Caco-2 (cell line): ENCODE data around the gene GRXCR2. TPM values are rescaled to one million over a fixed set of nuclear protein-coding genes. Genes with fewer than 3 reads are reported as not detected.

Experiments used
- BruUV-seq: library from RNA; stranded (reverse); fragments of 400-500 nt; replicated peaks from 2 replicates; lab custom pipeline; 2021; lab: Mats Ljungman, UMichigan
- CTCF ChIA-PET: fragments of 300-600 bp; sonication (Branson Sonifier 250); formaldehyde crosslinking; loops from one replicate; lab custom pipeline; 2022; ENCODE audit warnings: antibody characterized with exemption; lab: Charles Lee
- POLR2A ChIA-PET: fragments of 300-600 bp; sonication (Branson Sonifier 250); formaldehyde crosslinking; loops from one replicate; lab custom pipeline; 2022; ENCODE audit warnings: antibody characterized with exemption; lab: Charles Lee
- DNase-seq, 2 experiments: peaks; one replicate each; pipeline versions ENCODE4 v3.0.0 to v3.0.0-alpha.2; 2020 to 2022
- H3K27me3 ChIP-seq: replicated peaks from 2 replicates; pipeline ENCODE4 v1.6.0; 2011; ENCODE audit warnings: low read length; ENCODE audit not compliant: control insufficient read depth, insufficient read depth
- H3K36me3 ChIP-seq: 2 replicates; pipeline ENCODE4 v1.5.1; 2011; ENCODE audit warnings: low read length; ENCODE audit not compliant: control insufficient read depth, insufficient read depth
- H3K4me1 ChIP-seq: fragments of 250-450 bp; sonication (Bioruptor Pico); 2 replicates; pipeline ENCODE4 v1.5.1; 2020; ENCODE audit warnings: mild to moderate bottlenecking
- H3K4me3 ChIP-seq: 2 replicates; pipeline ENCODE4 v1.5.1; 2011; ENCODE audit warnings: low read depth, mild to moderate bottlenecking, control low read depth, low read length
- H3K9me3 ChIP-seq: fragments of 250-450 bp; sonication (Bioruptor Pico); 2 replicates; pipeline ENCODE4 v1.5.1; 2020; ENCODE audit warnings: mild to moderate bottlenecking, moderate library complexity
- H3K27ac Mint-ChIP-seq: one replicate; pipeline ENCODE4 v1.8.0; 2022; ENCODE audit warnings: mixed read lengths; ENCODE audit not compliant: unreplicated experiment
- H3K27me3 Mint-ChIP-seq: one replicate; pipeline ENCODE4 v1.8.0; 2022; ENCODE audit warnings: mixed read lengths; ENCODE audit not compliant: insufficient read depth, unreplicated experiment
- H3K36me3 Mint-ChIP-seq: one replicate; pipeline ENCODE4 v1.8.0; 2022; ENCODE audit warnings: mild to moderate bottlenecking, mixed read lengths; ENCODE audit not compliant: insufficient read depth, unreplicated experiment
- H3K4me1 Mint-ChIP-seq: one replicate; pipeline ENCODE4 v1.8.0; 2022; ENCODE audit warnings: low read depth, mixed read lengths; ENCODE audit not compliant: unreplicated experiment
- H3K4me3 Mint-ChIP-seq: one replicate; pipeline ENCODE4 v1.8.0; 2022; ENCODE audit warnings: mild to moderate bottlenecking, moderate library complexity, mixed read lengths; ENCODE audit not compliant: unreplicated experiment
- H3K9me3 Mint-ChIP-seq: one replicate; pipeline ENCODE4 v1.8.0; 2022; ENCODE audit warnings: mixed read lengths; ENCODE audit not compliant: unreplicated experiment
- CTCF ChIP-seq, 2 experiments: fragments of 200-600 bp in 1 of 2; IDR thresholded peaks; 1 replicate in 1 of 2; 2 replicates in 1 of 2; pipeline versions ENCODE4 v1.5.1 to v1.8.0; 2011 to 2022; ENCODE audit warnings: antibody characterized with exemption in 1 of 2, control low read depth in 1 of 2, inconsistent platforms in 1 of 2, low read depth in 1 of 2, low read length in 1 of 2, mild to moderate bottlenecking in 1 of 2, moderate library complexity in 1 of 2; ENCODE audit not compliant: insufficient read depth in 1 of 2, severe bottlenecking in 1 of 2, unreplicated experiment in 1 of 2
- intact Hi-C: fragments of 100-400 bp; cut with micrococcal nuclease; formaldehyde crosslinking; loops from one replicate; pipeline ENCODE4 v1.10.0; 2022; ENCODE audit not compliant: unreplicated experiment
- total RNA-seq: library from RNA; stranded (reverse); gene quantifications from 2 replicates; pipeline ENCODE4 v1.2.3, GENCODE V29; 2022

GRXCR2 gene
- total RNA-seq, 1 experiment from 2014 or later: not detected

- no peak overlapping the region for H3K4me3 Mint-ChIP-seq
- no peaks in the 10 kb centered on the region for H3K27me3 Mint-ChIP-seq
- H3K9me3 Mint-ChIP-seq: no peaks in the 10 kb centered on the region
- intact Hi-C loops: no loop called here
- no peak for TF ChIP-seq CTCF (IDR thresholded peaks at IDR 0.05; ENCODE audit: insufficient read depth in 1 of 2, low read depth in 1 of 2, low read length in 1 of 2, severe bottlenecking in 1 of 2, unreplicated experiment in 1 of 2)
- Histone ChIP-seq H3K4me1 (peaks cover 29% of the 10 kb centered on the region), H3K4me3 (no peak overlapping the region), H3K27me3 (no peaks in the 10 kb centered on the region), H3K36me3 (no peaks in the 10 kb centered on the region), H3K9me3 (no peaks in the 10 kb centered on the region)
- DNase-seq: no peak
- ChIA-PET POLR2A (no interaction called here), CTCF (no interaction called here)
- BruUV-seq: no TSS peak
- H3K36me3 Mint-ChIP-seq: no peaks in the 10 kb centered on the region
- H3K27ac Mint-ChIP-seq: no peak overlapping the region
- peaks cover 27% of the 10 kb centered on the region for H3K4me1 Mint-ChIP-seq
Measured at GRCh38 chr5:145852990-145853389, 19.8 kb downstream of the GRXCR2 start.

- no peaks in the 10 kb centered on the region for H3K36me3 ChIP-seq
- no peaks in the 10 kb centered on the region for H3K27me3 ChIP-seq
- no TSS peak for BruUV-seq
- peaks cover 6% of the 10 kb centered on the region for H3K4me1 ChIP-seq
- Mint-ChIP-seq H3K36me3 (no peaks in the 10 kb centered on the region), H3K27me3 (no peaks in the 10 kb centered on the region), H3K4me1 (peaks cover 13% of the 10 kb centered on the region), H3K4me3 (no peak overlapping the region), H3K27ac (no peak overlapping the region), H3K9me3 (no peaks in the 10 kb centered on the region)
- no peaks in the 10 kb centered on the region for H3K9me3 ChIP-seq
- no peak for TF ChIP-seq CTCF (IDR thresholded peaks at IDR 0.05; ENCODE audit: insufficient read depth in 1 of 2, low read depth in 1 of 2, low read length in 1 of 2, severe bottlenecking in 1 of 2, unreplicated experiment in 1 of 2)
- ChIA-PET CTCF (no interaction called here), POLR2A (no interaction called here)
- DNase-seq: no peak
- intact Hi-C loops: no loop called here
- no peak overlapping the region for H3K4me3 ChIP-seq
Measured at GRCh38 chr5:145848854-145849253, 24.0 kb downstream of the GRXCR2 start.

GRCh38 chr5:145847499-145848497, 25.0 kb downstream of the GRXCR2 start:
- CTCF ChIA-PET: no interaction called here
- no peaks in the 10 kb centered on the region for H3K27me3 Mint-ChIP-seq
- no TSS peak for BruUV-seq
- Histone ChIP-seq H3K36me3 (no peaks in the 10 kb centered on the region), H3K27me3 (no peaks in the 10 kb centered on the region), H3K9me3 (no peaks in the 10 kb centered on the region), H3K4me3 (no peak overlapping the region), H3K4me1 (no peaks in the 10 kb centered on the region)
- DNase-seq: no peak
- H3K4me1 Mint-ChIP-seq: peaks cover 9% of the 10 kb centered on the region
- POLR2A ChIA-PET: no interaction called here
- intact Hi-C loops: no loop called here
- TF ChIP-seq CTCF (IDR thresholded peaks at IDR 0.05; ENCODE audit: insufficient read depth in 1 of 2, low read depth in 1 of 2, low read length in 1 of 2, severe bottlenecking in 1 of 2, unreplicated experiment in 1 of 2): no peak
- no peaks in the 10 kb centered on the region for H3K9me3 Mint-ChIP-seq
- no peaks in the 10 kb centered on the region for H3K36me3 Mint-ChIP-seq
- no peak overlapping the region for H3K4me3 Mint-ChIP-seq
- H3K27ac Mint-ChIP-seq: no peak overlapping the region
